ENCODE data around the gene PRDM5. TPM values are rescaled to one million over a fixed set of nuclear protein-coding genes. Genes with fewer than 3 reads are reported as not detected.

Gene PRDM5
- total and polyA plus RNA-seq, 2 of the 13 experiments (the other 11 are each of a cell fraction or from before 2014, with no cell fraction given) = not detected

GRCh38 chr4:120918788-120919187 is 3.7 kb downstream of the PRDM5 start (continued):
- TF ChIP-seq CHD4 (IDR thresholded peaks at IDR 0.05; ENCODE audit: borderline replicate concordance, low read length) (no peak), THAP7 (CRISPR knock-in tag; IDR thresholded peaks at IDR 0.05) (no peak), PHF5A (CRISPR knock-in tag; IDR thresholded peaks at IDR 0.05; ENCODE audit: low read depth, unreplicated experiment) (no peak), TSC22D2 (CRISPR knock-in tag; IDR thresholded peaks at IDR 0.05; ENCODE audit: borderline replicate concordance) (no peak), KMT2A (CRISPR knock-in tag; IDR thresholded peaks at IDR 0.05) (no peak), CAMTA2 (CRISPR knock-in tag; IDR thresholded peaks at IDR 0.05; ENCODE audit: borderline replicate concordance) (no peak), ZNF18 (CRISPR knock-in tag; IDR thresholded peaks at IDR 0.05; ENCODE audit: insufficient replicate concordance) (no peak)

GRCh38 chr4:120918092-120918491 is 4.4 kb downstream of the PRDM5 start:
- CTCF ChIA-PET (ENCODE audit: low intra/inter-chr PET ratio, low total read pairs) = no interaction called here
- Histone ChIP-seq H3K4me3 (replicated peaks in 1 of 3; ENCODE audit: insufficient read depth in 1 of 3, low read depth in 2 of 3, low read length in 3 of 3) (no peak overlapping the region), H3K79me2 (ENCODE audit: insufficient read depth, low read length) (no peaks in the 10 kb centered on the region), H4K20me1 (ENCODE audit: insufficient read depth, low read length) (no peaks in the 10 kb centered on the region), H2AFZ (ENCODE audit: low read length) (no peak overlapping the region), H3K9ac (ENCODE audit: insufficient read depth, low read depth, low read length) (no peak overlapping the region), H3K27ac (ENCODE audit: extremely low read length, insufficient read depth, low read length) (no peak overlapping the region), H3K27me3 (ENCODE audit: control insufficient read depth in 1 of 2, insufficient read depth in 2 of 2, low read length in 2 of 2) (peaks cover 2 to 8% of the 10 kb centered on the region in 2 experiments; a peak in 4 of 5 replicates), H3K4me1 (ENCODE audit: insufficient read depth, low read length) (no peaks in the 10 kb centered on the region), H3K4me2 (ENCODE audit: low read depth, low read length) (no peak overlapping the region), H3K9me3 (ENCODE audit: low read length) (no peaks in the 10 kb centered on the region), H3K36me3 (replicated peaks in 1 of 2; ENCODE audit: control insufficient read depth in 1 of 2, insufficient read depth in 2 of 2, low read length in 2 of 2) (no peaks in the 10 kb centered on the region)
- WGBS (ENCODE audit: low lambda C conversion rate) = 43% methylated on average over 2 of the region's 2 CpGs
- in situ Hi-C loops (cut with HindIII; ENCODE audit: extremely low pct_ligation_motif_present, low pct_unique_long_range_greater_than_20kb) = no loop called here
- DNase-seq (ENCODE audit: low spot score) (no peak), ATAC-seq (no peak), FAIRE-seq (no peak)
- TF ChIP-seq ZNF746 (CRISPR knock-in tag; IDR thresholded peaks at IDR 0.05) (no peak), ZNF563 (CRISPR knock-in tag; IDR thresholded peaks at IDR 0.05) (no peak), E2F5 (CRISPR knock-in tag; conservative IDR thresholded peaks at IDR 0.05) (no peak), ZNF891 (CRISPR knock-in tag; IDR thresholded peaks at IDR 0.05) (no peak), ZBTB34 (CRISPR knock-in tag; IDR thresholded peaks at IDR 0.05) (no peak), SMARCC2 (IDR thresholded peaks at IDR 0.05) (no peak), SKI (IDR thresholded peaks at IDR 0.05; ENCODE audit: partially characterized antibody) (no peak)
- intact Hi-C loops (cut with micrococcal nuclease; ENCODE audit: unreplicated experiment) = no loop called here
- no TSS peak for BruUV-seq (replicated peaks)
- POLR2A ChIA-PET = no interaction called here
